B cell (primary cell): ENCODE measurements around the gene SNED1. TPM values are rescaled to one million over a fixed set of nuclear protein-coding genes. Genes with fewer than 3 reads are reported as not detected.

ENCODE experiments used
- ATAC-seq: fragments of 200-7000 bp; cut with Tn5 transposase; one replicate; pipeline ENCODE4 v1.10.0; 2021; ENCODE audit warnings: low read depth, mild to moderate bottlenecking, moderate number of reproducible peaks, moderate library complexity
- CTCF ChIA-PET: fragments of 350-600 bp; sonication (Branson Sonifier 250); formaldehyde crosslinking; loops from one replicate; lab custom pipeline; 2021; ENCODE audit warnings: antibody characterized with exemption, inconsistent platforms; lab: Charles Lee
- POLR2A ChIA-PET: fragments of 350-600 bp; sonication (Branson Sonifier 250); formaldehyde crosslinking; loops from one replicate; lab custom pipeline; 2021; ENCODE audit warnings: antibody characterized with exemption; lab: Charles Lee
- DNase-seq: peaks from one replicate; pipeline ENCODE4 v3.0.0; 2013
- H2AFZ ChIP-seq: 2 replicates; pipeline ENCODE4 v1.6.1; 2012; ENCODE audit warnings: mild to moderate bottlenecking, low read depth, low read length; ENCODE audit not compliant: insufficient read depth, poor library complexity, severe bottlenecking
- H3K27ac ChIP-seq, 2 donors: 1 replicate in 1 of 2; 2 replicates in 1 of 2; pipeline ENCODE4 v1.5.1; 2012 to 2013; ENCODE audit warnings: low read length in 2 of 2, mild to moderate bottlenecking in 2 of 2, moderate library complexity in 1 of 2
- H3K27me3 ChIP-seq, 4 experiments: fragments of 200-600 bp in 1 of 4; sonication (generic) in 1 of 4; replicated peaks in 1 of 4; 1 replicate in 2 of 4; 2 replicates in 2 of 4; pipeline versions ENCODE4 v1.6.1 to v1.7.0; 2013 to 2016; ENCODE audit warnings: low read length in 3 of 4, mild to moderate bottlenecking in 2 of 4, mixed read lengths in 1 of 4, moderate library complexity in 1 of 4; ENCODE audit not compliant: insufficient read depth in 4 of 4, control insufficient read depth in 3 of 4; ENCODE audit errors: control extremely low read depth in 1 of 4
- H3K36me3 ChIP-seq, 2 experiments: replicated peaks in 1 of 2; 1 replicate in 1 of 2; 2 replicates in 1 of 2; pipeline versions ENCODE4 v1.6.1 to v1.7.1; 2013; ENCODE audit warnings: low read length in 1 of 2; ENCODE audit not compliant: insufficient read depth in 2 of 2, control insufficient read depth in 1 of 2; ENCODE audit errors: control extremely low read depth in 1 of 2, extremely low read depth in 1 of 2
- H3K4me1 ChIP-seq, 2 donors: fragments of 200-600 bp in 1 of 2; sonication (generic) in 1 of 2; 1 replicate in 1 of 2; 2 replicates in 1 of 2; pipeline versions ENCODE4 v1.5.1 to v1.6.1; 2013 to 2017; ENCODE audit warnings: low read length in 2 of 2; ENCODE audit not compliant: control insufficient read depth in 2 of 2, insufficient read depth in 2 of 2
- H3K4me2 ChIP-seq: replicated peaks from 2 replicates; pipeline ENCODE3; 2012; ENCODE audit warnings: mild to moderate bottlenecking, low read depth, low read length; ENCODE audit not compliant: poor library complexity, severe bottlenecking
- H3K4me3 ChIP-seq, 5 experiments: fragments of 200-600 bp in 1 of 5; sonication (generic) in 1 of 5; 1 replicate in 3 of 5; 2 replicates in 2 of 5; pipeline versions ENCODE4 v1.5.1 to v1.7.0; 2011 to 2016; ENCODE audit warnings: low read length in 4 of 5, mild to moderate bottlenecking in 4 of 5, low read depth in 2 of 5, control low read depth in 1 of 5, moderate library complexity in 1 of 5; ENCODE audit not compliant: insufficient read depth in 1 of 5; ENCODE audit errors: control extremely low read depth in 1 of 5, extremely low read depth in 1 of 5
- H3K79me2 ChIP-seq: fragments of 200-600 bp; sonication (generic); one replicate; pipeline ENCODE4 v1.6.0; 2016; ENCODE audit warnings: low read length; ENCODE audit not compliant: control insufficient read depth, insufficient read depth
- H3K9ac ChIP-seq: fragments of 200-600 bp; sonication (generic); 2 replicates; pipeline ENCODE4 v1.6.1; 2017; ENCODE audit warnings: mild to moderate bottlenecking, low read length, moderate library complexity
- H3K9me3 ChIP-seq, 3 donors: one replicate each; pipeline versions ENCODE4 v1.6.1 to v1.7.1; 2013; ENCODE audit warnings: low read length in 2 of 3; ENCODE audit not compliant: control insufficient read depth in 2 of 3, insufficient read depth in 1 of 3; ENCODE audit errors: control extremely low read depth in 1 of 3
- H4K20me1 ChIP-seq: 2 replicates; pipeline ENCODE4 v1.6.0; 2012; ENCODE audit warnings: mild to moderate bottlenecking, low read length; ENCODE audit not compliant: insufficient read depth, control insufficient read depth, poor library complexity, severe bottlenecking
- H3K27ac Mint-ChIP-seq: one replicate; pipeline ENCODE4 v1.8.0; 2021; ENCODE audit warnings: mixed read lengths
- H3K27me3 Mint-ChIP-seq: one replicate; pipeline ENCODE4 v1.8.0; 2021; ENCODE audit warnings: mixed read lengths
- H3K4me1 Mint-ChIP-seq: one replicate; pipeline ENCODE4 v1.8.0; 2021; ENCODE audit warnings: mixed read lengths
- H3K4me3 Mint-ChIP-seq: one replicate; pipeline ENCODE4 v1.8.0; 2021; ENCODE audit warnings: mixed read lengths
- H3K9me3 Mint-ChIP-seq: one replicate; pipeline ENCODE4 v1.8.0; 2022; ENCODE audit warnings: mixed read lengths; ENCODE audit not compliant: insufficient read depth
- CTCF ChIP-seq: fragments of 200-600 bp; IDR thresholded peaks from one replicate; pipeline ENCODE4 v1.8.0; 2022; ENCODE audit warnings: antibody characterized with exemption, mild to moderate bottlenecking
- EZH2 ChIP-seq: IDR thresholded peaks from 2 replicates; pipeline ENCODE4 v1.6.1; 2012; ENCODE audit warnings: borderline replicate concordance, low read depth, mild to moderate bottlenecking, moderate library complexity, low read length; ENCODE audit not compliant: insufficient read depth, poor library complexity, severe bottlenecking
- WGBS: methylation state at CpG from one replicate; pipeline ENCODE4 v1.1.5; 2013; ENCODE audit warnings: missing lambda C conversion rate; ENCODE audit not compliant: insufficient coverage; 5-methylcytosine and 5-hydroxymethylcytosine counted together
- intact Hi-C: fragments of 100-400 bp; cut with micrococcal nuclease; formaldehyde crosslinking; loops from one replicate; pipeline ENCODE4 v1.10.0; 2022
- polyA plus RNA-seq: library from polyadenylated mRNA; depleted of rRNA; stranded (reverse); fragments of >200 nt; gene quantifications from 2 replicates; pipeline ENCODE4 v1.2.3, GENCODE V29; 2012
- total RNA-seq, 2 donors: library from RNA; stranded (reverse); fragments of 120-200 nt in 1 of 2; gene quantifications; 1 replicate in 1 of 2; 2 replicates in 1 of 2; pipeline versions ENCODE4 v1.2.3 to v1.2.4, GENCODE V29; 2013 to 2022

Gene SNED1
- total and polyA plus RNA-seq, 2 donors (not counting 1 experiment from before 2014, with no cell fraction given): 25.5 to 336 TPM

GRCh38 chr2:240963065-240963867, 35.2 kb upstream of the SNED1 start:
- TF ChIP-seq EZH2: no peak
- no peak for TF ChIP-seq CTCF
- H3K27me3 Mint-ChIP-seq: no peaks in the 10 kb centered on the region
- no peaks in the 10 kb centered on the region for H3K9me3 Mint-ChIP-seq
- H3K27ac Mint-ChIP-seq: no peak overlapping the region
- DNase-seq: no peak
- POLR2A ChIA-PET: no interaction called here
- Histone ChIP-seq H3K9ac (no peak overlapping the region), H3K4me3 (no peak overlapping the region), H3K4me1 (no peaks in the 10 kb centered on the region), H3K4me2 (no peak overlapping the region), H3K27me3 (peaks cover 0 to 7% (median 0%) of the 10 kb centered on the region in 4 experiments), H4K20me1 (no peaks in the 10 kb centered on the region), H2AFZ (no peak overlapping the region), H3K79me2 (no peaks in the 10 kb centered on the region), H3K27ac (no peak overlapping the region), H3K36me3 (no peaks in the 10 kb centered on the region), H3K9me3 (no peaks in the 10 kb centered on the region)
- 95% methylated on average over 33 of the region's 33 CpGs for WGBS
- CTCF ChIA-PET: interaction anchor here (0.6 kb wide), 1 partner anchor 97 kb away, joined by 3 read pairs; no protein-coding TSS in a partner anchor
- no peak overlapping the region for H3K4me3 Mint-ChIP-seq
- intact Hi-C loops: no loop called here
- no peaks in the 10 kb centered on the region for H3K4me1 Mint-ChIP-seq
- ATAC-seq: no peak
